Superior temporal gyrus (tissue), 1 donor: ENCODE results near the gene R3HDML.

ENCODE experiments used
- DNase-seq: peaks from one replicate; pipeline ENCODE4 v3.0.0-alpha.2; 2016; ENCODE audit errors: extremely low spot score

Gene R3HDML

DNA sequence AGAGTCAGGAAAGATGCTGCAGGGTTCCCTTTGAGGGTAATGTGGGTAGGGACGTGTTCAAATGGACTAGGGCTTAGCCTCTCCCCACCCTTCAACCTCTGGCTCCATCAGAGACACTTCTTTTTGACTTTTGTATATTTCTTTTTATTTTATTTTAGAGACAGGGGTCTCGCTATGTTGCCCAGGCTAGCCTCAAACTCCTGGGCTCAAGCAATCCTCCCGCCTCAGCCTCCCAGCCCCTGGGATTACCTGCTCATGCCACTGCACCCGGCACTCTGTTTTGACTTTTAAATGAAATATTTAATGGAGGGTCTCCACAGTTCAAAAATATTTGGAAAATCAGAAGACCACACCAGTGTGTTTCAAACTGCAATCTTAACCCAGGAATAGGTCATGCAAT is 27.2 kb downstream of the R3HDML start:
- no peak for DNase-seq

- no peak for DNase-seq
Measured at GRCh38 chr20:44364780-44365179, 27.9 kb downstream of the R3HDML start.

DNA sequence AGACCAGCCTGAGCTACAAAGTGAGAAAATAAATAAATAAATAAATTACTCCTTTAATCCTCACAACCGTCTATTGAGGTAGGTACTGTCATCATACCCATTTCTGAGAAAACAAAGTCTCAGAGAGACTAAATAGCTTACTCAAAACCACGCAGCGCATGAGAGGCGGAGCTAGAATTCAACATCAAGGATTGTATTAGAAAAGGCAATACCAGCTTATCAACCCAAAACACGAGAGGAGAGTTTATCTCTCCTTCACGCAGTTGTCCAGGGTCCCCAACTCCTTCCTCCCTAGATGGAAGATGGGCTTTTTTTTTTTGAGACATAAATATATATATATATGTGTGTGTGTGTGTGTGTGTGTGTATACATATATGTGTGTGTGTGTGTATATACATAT is 30.9 kb downstream of the R3HDML start:
- DNase-seq, result no peak

GRCh38 chr20:44370639-44371218 is 33.9 kb downstream of the R3HDML start:
- no peak for DNase-seq

- DNase-seq, result no peak
Measured at GRCh38 chr20:44382641-44383040, 45.8 kb downstream of the R3HDML start.

- DNase-seq, result peak; percentile 88
Measured at GRCh38 chr20:44384423-44385027, 47.7 kb downstream of the R3HDML start.

GRCh38 chr20:44388466-44389023 is 51.7 kb downstream of the R3HDML start:
- peak; percentile 60 for DNase-seq

- no peak for DNase-seq
Measured at GRCh38 chr20:44389871-44390270, 53.0 kb downstream of the R3HDML start.

DNA sequence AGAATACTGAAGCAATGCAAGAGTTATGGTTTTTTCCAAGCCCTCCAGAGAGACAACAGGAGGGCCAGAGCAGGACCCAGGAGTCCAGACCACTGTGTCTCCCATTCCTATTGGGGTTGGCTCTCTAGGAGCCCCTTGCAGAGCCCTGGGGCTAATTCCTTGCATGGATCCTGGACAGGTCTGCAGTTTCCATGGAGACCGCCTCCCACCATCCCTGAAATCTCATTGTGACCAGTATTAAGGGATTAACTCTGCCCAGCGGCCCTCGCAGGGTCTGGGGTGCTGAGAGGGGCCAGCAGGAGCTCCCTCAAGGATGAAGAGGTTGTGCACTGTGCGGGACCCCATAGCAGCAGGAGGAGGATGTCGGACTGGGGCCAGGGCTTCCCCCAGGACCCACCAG is 53.4 kb downstream of the R3HDML start:
- DNase-seq, result no peak

GRCh38 chr20:44392088-44392775 is 55.4 kb downstream of the R3HDML start:
- no peak for DNase-seq

- DNase-seq, result no peak
Measured at GRCh38 chr20:44392776-44393607, 56.1 kb downstream of the R3HDML start.

DNA sequence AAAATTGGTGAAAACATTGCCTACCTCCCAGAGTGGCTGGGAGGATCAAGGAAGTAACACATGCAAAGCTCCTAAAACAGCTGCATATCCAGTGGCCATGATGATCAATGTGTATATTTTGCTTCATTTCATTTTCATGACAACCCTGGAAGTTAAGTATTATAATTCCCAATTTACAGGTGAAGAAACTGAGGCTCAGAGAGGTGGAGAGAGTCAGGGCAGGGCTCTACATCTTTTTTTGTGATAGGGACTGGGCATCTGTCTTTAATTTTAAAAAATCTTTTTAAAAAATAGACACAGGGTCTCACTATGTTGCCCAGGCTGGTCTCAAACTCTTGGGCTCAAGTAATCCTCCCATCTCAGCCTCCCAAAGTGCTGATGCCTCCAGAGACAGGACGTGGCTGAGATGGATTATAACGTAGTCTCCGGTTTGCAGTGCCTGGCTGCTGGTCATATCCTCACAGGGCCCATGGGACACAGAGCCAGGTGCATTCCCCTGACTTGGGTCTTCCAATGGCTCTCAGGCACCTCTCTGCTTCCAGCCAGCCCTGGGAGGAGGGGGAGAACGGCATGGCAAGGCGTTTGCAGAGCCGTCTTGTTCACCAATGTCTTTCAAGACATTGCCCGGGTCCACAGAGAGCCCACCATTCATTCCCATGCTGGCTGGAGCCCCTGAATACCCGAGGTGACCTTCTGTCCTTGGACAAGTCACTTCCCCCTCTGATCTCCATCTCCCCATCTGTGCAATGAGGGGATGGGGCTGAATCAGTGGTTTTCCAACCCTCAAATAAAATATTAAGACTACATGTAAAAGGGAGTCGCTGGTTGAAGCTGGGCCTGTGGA is 57.0 kb downstream of the R3HDML start:
- no peak for DNase-seq

DNA sequence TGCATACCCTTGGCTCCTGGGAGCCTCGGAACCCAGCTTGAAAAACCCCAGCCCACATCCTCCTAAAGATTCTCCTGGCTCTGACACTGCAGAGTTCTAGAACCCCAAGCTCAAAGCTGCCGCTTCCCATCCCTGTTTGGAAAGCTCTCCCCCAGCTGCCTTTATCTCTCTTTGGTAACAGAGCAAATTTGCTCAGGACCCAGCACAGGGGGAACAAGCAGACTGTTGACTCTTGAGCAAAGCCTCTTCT is 57.5 kb downstream of the R3HDML start:
- no peak for DNase-seq

DNA sequence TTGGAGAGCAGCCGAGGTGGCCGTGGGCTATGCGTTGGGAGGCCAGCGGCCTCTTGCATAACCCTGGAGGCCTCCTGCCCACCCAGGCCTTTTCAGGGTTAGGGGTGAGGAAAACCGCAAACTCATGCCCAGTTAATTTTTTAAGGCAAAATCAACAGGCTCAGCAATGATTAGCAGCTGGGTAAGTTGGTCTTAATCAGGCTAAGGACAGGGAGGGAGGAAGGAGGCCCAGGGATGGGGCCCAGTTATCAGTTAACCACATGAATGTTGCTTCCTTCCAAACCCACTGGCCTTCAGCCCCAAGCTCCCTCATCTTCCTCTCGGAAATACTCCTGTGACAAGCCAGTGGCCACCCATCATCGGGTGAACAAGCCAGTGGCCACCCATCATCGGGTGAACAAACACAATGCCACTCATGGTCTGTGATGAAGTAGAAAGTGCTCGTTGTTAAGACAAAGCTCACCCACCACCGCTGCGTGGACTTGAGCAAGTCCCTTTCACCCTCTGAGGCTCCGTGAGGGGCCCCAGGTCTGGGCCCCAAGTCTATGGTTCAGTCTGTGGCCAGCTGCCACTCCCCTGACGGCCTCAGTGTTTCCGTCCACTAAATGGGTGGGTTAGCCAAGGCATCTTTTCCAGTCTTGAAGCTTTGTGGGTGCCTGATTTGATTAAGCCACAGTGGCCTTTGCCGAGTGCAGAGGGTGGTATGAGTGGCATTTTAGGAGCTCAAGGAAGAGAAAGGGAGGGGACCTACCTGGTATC is 58.0 kb downstream of the R3HDML start:
- no peak for DNase-seq

DNA sequence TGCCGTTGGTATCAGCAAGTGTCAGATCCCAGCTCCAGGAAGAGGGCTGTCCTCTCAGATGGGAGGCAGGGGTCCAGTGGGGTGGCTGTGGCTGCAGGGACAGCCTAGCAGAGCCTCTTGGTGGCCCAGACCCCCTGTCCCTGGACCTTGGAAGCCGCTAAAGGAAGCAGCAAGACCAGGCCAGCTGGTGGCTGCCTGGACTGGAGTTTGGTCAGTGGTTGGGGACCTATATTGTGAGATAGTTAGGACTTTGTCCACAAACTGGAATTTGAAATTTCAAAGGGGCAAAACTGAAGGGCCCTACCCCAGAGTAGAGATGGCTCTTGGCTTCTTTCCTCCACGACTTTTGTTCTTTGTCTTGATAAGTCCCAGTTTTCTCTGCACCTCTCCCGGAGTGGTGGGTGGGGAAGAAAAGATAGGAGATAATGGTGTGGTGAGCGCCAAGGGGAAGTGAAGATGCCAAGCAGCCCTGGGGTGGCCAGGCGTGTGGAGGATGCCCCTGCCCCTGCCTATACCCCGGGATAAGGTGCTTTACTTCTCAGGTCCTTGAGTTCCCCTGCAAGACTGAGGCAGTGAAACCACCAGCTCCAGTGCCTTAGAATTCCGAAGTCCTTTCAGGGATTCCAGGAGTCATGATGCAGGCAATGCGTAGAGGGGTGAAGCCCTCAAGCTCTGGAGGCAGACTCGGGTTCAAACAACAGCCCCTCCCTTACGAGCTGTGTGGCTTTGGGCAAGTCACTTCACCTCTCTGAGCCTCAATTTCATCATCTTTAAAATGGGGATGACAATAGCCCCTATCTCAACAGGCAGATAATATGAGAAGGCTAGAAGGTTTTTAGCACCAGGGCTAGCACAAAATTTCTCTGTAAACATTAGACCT is 58.9 kb downstream of the R3HDML start:
- no peak for DNase-seq

DNA sequence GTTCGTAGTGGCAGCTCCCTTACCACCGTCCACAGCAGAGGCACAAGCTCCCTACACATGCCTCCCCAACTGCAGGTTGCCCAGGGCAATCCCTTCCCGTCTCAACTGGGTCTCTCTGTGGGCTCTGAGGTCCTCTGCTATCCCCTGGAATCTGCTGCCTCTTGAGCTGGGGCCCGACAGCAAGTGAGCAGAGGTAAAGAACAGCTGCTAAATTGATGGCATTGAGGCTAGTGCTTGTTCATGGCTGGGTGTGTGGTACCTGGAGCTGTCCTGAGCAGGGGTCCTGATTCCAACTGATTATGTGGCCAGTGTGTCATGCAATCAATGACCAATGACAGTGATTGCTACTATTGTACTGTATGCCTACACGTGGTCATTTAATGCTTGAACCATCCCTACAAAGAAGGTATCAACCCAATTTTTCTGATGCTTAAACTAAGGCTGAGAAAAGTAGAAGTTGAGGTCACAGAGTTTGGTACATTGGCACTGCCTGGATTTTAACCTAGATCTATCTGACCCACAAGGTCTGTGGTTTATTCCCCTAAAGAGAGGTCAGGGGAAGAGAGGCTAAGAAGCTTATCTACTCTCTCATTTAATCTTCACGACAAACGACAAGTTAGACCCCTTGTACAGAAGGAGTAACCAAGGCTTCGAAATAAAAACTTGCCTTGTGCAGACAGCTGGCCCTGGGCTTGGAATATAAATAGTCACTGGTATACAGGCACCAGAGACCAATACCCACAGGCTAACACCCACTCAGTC is 59.7 kb downstream of the R3HDML start:
- DNase-seq, result no peak

- no peak for DNase-seq
Measured at GRCh38 chr20:44398335-44398734, 61.5 kb downstream of the R3HDML start.

DNA sequence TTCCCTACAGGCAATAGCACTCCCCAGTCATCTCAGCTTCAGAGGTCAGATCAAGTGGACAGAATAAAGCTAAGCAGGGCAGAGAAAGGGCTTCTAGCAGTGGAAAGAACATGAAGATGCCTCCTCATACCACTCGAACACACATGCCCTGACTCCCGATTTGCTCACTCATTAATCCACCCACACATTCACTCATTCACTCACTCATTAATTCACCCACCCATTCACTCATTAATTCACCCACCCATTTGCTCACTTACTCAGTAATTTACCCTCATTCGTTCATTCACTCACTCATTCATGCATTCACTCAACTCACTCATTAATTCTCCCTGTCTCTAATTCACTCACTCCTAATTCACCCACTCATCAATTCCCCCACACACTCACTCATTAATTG is 62.6 kb downstream of the R3HDML start:
- DNase-seq, result no peak

- DNase-seq, result no peak
Measured at GRCh38 chr20:44400671-44400969, 63.8 kb downstream of the R3HDML start.
